SW 1271 (cell line): ENCODE measurements around the gene KNTC1.
"Not testable (repeated sequence)": the region's sequence is repeated elsewhere in the genome, so short reads cannot be mapped to it uniquely, and the experiment has no call there.

Experiments used
- DNase-seq, 2 experiments: peaks; one replicate each; lab custom pipeline; 2025; lab: John Stamatoyannopoulos, UW

KNTC1 gene

DNA sequence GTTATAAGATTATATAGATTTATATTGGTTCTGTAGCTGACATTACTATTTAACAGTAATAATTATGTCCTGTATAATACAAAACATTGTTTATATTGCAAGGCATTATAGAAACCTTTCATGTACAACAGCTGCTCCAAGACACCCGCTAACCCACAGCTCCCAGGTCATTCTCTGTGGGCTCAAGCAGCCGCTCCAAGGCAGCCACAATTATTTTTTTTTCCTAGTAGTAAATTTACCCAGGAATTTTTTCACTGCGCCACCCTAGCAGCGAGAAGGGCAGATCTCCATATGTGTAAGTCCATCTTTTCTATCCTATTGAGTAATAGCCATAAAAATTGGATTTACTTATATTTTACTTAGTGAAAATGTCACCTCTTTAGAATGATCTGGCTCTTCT, 36.3 kb downstream of the KNTC1 start:
- DNase-seq: no peak

DNA sequence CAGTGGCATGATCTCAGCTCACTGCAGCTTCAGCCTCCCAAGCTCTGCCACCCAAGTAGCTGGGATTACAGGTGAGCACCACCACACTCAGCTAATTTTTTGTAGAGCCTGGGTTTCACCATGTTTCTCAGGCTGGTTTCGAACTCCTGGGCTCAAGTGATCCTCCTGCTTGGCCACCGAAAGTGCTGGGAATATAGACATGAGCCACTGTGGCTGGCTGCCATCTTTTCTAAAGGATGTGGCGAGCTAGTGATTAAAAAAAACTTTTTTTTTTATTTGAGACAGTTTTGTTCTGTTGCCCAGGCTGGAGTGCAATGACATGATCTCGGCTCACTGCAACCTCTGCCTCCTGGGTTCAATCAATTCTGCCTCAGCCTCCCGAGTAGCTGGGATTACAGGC, 39.8 kb downstream of the KNTC1 start:
- not testable (repeated sequence) for DNase-seq

DNA sequence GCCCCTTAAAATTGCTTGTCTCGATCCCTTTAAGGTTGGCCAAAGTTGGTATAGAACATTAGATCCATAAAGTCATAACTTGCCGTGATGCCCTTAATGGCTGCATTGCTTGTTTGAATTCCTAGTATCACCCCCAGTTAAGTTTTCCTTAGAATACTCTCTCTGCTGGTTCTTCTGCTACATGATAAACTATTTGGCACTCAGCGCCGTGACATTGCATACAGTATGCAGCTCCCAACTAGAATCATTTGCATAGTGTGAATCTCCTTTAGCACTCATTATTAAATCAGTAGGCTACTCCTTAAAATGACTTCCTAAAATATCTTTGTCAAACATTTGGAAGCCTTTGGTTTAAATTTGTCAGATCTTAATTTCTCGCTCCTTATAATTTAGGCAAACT, 42.2 kb downstream of the KNTC1 start:
- no peak for DNase-seq

DNA sequence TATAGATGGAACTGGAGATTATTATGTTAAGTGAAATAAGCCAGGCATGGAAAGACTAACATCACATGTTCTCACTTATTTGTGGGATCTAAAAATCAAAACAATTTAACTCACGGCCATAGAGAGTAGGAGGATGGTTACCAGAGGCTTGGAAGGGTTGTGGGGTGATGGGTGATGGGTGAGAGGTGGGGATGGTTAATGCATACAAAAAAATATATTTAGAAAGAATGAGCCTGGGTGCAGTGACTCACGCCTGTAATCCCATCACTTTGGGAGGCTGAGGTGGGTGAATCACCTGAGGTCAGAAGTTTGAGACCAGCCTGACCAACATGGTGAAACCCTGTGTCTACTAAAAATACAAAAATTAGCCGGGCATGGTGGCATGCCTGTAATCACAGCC, 43.0 kb downstream of the KNTC1 start:
- DNase-seq: not testable (repeated sequence)

DNA sequence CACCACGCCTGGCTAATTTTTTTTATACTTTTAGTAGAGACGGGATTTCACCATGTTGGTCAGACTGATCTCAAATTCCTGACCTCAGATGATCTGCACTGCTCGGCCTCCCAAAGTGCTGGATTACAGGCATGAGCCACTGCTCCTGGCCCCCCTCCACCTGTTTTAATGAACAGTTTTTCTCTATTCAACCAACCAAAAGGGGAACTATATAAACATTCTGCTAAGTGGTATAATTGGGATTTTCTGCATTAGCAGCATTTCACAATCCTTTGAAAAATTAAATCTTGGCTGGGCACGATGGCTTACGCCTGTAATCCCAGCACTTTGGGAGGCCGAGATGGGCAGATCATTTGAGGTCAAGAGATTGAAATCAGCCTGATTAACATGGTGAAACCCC, 44.8 kb downstream of the KNTC1 start:
- DNase-seq: no peak

DNA sequence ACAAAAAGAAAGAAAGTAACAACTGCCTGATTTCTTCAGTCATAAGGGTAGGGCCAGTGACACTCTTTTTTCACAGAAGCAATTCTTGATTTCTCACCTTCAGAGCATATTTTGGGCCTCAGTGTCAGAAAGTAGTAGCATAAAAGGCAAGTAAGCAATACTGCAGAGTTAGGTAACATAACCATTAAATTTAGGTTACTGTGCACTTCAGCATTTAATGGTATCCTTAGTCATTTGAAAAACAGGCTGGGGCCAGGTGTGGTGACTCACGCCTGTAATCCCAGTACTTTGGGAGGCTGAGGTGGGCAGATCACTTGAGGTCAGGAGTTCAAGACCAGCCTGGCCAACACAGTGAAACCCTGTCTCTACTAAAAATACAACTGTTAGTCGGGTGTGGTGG, 56.2 kb downstream of the KNTC1 start:
- DNase-seq: not testable (repeated sequence)

DNA sequence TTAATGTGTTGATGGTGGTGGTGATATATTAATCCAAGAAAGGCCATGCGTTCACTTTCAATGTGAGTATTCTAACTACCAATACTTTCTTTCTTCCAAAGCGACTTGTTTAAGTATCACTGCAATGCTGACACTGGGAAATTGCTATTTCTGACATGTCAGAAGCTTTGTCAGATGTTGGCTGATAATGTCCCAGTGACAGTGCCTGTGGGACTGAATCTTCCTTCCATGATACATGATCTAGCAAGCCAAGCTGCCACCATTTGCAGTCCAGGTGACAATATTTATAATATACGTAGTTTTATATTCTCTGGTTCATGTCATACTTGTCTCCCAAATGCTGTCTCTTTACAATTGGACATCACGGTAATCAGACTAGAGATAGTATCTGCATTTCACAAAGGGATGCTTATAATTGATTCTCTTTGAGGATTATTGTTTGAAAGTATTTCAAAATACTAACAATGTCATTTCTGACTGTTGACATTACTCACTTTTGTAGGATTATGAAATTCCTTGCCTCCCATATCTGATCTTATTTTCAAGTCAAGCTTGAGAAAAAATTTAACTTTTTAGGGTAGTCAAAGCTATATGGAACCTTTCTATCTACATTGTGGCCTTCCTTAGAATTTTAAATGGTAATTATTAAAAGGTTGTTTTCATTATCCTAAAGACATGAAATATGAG, 57.3 kb downstream of the KNTC1 start:
- no peak for DNase-seq

DNA sequence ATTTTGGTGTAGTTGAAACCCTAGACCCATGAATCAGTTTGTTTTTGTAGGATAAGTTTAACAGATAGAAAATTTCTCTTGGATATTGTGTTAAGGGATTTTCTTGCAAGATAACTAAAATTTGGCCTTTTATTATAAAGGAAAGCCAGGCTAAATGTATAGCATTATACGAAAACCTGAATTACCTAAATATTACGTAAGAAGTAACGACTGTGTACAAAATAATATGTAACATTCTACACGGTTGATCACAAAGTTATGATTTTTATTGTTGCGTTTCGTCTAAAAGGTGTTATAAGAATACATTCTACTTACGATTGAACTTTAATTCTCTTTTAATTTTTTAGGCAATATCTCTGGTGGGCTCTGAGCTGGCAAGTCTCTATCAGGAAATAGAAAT, 63.9 kb downstream of the KNTC1 start:
- no peak for DNase-seq

DNA sequence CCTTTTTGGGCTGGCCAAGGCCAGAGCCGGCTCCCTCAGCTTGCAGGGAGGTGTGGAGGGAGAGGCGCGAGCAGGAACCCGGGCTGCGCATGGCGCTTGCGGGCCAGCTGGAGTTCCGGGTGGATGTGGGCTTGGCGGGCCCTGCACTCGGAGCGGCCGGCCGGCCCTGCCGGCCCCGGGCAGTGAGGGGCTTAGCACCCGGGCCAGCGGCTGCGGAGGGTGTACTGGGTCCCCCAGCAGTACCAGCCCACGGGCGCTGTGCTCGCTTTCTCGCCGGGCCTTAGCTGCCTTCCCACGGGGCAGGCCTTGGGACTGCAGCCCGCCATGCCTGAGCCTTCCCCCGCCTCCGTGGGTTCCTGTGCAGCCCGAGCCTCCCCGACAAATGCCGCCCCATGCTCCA, 64.9 kb downstream of the KNTC1 start:
- DNase-seq: not testable (repeated sequence)

DNA sequence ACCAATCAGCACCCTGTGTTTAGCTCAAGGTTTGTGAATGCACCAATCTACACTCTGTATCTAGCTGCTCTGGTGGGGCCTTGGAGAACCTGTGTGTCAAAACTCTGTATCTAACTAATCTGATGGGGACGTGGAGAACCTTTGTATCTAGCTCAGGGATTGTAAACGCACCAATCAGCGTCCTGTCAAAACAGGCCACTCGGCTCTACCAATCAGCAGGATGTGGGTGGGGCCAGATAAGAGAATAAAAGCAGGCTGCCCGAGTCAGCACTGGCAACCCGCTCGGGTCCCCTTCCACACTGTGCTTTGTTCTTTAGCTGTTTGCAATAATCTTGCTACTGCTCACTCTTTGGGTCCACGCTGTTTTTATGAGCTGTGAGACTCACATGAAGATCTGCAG, 65.5 kb downstream of the KNTC1 start:
- DNase-seq: not testable (repeated sequence)

DNA sequence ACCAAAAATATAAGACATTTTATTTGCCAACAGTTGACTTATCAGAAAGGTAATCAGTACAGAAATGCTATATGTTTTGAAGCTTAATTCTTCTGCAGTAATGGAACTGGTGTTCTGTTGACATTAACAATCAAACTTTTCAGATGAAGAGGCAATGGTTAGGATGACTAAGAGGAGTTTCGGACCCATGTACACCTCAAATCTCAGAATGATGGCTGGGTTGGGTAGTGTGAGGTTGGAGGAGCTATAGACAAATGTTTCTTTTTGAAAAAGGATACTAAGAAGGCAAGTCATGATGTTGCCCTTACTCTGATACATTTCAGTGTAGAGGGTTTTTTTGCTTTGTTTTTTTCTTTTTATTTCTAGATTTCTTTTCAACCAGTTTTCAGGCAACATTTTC, 66.9 kb downstream of the KNTC1 start:
- no peak for DNase-seq

DNA sequence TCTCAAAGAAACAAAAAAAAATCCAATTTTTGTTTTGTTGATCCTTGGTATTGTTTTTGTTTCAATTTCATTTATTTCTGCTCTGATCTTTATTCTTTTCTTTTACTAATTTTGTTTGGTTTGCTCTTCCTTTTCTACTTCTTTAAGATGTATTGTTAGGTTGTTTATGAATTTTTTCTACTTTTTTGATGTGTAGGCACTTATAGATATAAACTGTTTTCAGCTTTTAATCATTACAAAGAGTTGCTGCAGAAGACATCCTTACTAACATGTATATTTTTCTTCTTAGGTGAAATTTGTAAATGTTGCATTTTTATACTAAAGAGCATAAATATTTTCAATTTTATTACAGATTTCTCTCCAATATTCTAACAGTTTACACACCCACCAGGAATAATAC, 69.8 kb downstream of the KNTC1 start:
- no peak for DNase-seq

DNA sequence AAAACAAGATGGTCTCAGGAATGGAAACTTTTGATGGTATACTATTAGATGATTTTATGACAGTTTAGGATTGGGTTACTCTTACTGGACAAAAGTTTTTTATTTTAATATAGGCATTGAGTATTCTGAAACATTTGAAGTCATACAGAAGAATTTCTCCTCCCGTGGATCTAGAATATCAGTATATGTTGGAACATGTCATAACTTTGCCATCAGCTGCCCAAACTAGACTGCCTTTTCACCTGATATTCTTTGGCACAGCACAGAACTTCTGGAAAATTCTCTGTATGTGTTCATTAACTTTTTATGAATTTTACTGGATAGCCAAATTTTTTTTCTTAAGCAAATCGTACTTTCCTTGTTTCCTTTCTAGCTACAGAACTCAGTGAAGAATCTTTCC, 75.4 kb downstream of the KNTC1 start:
- DNase-seq: no peak

DNA sequence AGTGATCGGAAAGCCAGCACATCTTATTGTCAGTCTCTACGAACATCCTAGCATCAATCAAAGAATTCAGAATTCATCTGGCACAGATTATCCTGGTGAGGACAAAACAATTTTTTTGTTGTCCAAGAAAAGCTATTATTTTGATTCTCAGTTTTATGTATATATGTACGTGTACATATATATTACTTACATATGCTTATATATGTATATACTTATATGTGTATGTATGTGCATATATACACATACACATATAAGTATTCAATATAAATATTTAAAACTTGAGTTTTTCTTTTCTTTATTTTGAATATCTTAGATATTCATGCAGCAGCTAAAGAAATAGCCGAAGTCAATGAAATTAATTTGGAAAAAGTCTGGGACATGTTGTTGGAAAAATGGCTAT, 77.9 kb downstream of the KNTC1 start:
- no peak for DNase-seq

DNA sequence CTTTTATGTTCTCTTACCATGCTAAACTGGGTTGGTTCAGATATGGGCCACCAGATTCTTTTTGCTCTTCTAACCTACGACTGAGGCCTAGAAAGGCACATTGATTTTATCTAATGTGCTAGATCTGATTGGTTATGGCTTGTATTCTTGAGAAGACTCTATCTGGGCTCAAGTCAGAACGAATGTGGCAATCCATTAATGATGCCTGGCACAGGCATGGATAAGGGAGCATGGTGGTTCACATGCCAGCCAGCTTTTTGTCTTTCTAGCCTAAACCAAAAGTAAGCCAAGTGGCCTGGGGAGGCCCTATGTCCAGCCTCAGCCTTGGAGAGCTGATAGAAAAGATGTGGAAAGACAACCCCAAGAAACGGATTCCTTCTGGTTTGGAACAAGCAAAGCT, 82.7 kb downstream of the KNTC1 start:
- DNase-seq: no peak

DNA sequence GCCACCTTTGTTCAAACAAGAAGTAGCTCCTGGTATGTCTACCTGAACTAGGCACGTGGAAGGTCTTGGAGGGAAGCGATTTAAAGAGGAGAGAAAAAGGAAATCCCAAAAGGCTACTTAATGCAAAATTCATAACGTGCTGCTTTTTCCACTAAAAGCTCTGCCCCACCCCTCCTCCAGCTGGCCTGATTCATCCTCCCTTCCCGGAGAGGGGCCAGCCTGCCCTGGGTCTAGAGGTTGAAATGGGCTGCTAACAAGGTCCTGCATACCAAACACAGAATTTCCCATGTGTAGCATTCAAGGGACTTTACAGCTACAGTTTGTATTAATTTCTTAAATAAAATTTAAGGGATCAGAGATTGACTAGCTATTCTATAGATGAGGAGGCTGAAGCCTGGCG, 83.2 kb downstream of the KNTC1 start:
- no peak for DNase-seq

DNA sequence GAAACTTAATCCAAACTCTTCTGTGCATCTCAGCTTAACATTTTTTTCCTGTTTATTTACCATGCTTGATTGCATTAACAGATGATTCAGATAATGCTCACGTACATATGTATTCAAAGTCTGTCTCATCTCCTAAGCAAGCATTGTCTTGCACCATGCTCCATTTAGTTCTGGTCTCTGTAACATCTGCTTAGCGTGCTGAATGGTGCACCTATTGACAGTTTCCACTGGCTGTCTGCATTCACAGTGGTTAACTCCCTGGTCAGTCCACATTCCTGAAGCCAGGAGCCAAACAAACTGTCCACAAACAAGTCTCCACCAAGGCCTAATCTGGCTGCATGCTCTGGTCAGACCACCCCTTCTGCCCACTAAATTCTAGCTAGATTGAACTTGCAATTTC, 83.9 kb downstream of the KNTC1 start:
- DNase-seq: no peak

DNA sequence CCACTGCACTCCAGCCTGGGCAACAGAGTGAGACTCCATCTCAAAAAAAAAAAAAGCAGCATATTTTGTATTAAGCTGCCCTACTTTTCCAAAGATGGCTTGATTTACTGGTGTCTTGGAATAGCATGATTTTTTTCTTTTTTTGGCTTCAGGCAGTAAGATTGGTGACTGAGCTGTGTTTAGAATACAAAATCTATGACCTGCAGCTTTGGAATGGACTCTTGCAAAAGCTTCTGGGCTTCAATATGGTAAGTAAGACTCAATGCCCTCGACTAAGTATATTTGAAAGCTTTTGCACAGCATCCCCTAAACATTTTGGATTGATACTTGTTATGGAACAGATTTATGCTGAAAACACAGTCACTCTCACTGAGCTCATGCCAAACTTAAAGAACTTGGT, 87.8 kb downstream of the KNTC1 start:
- no peak for DNase-seq

DNA sequence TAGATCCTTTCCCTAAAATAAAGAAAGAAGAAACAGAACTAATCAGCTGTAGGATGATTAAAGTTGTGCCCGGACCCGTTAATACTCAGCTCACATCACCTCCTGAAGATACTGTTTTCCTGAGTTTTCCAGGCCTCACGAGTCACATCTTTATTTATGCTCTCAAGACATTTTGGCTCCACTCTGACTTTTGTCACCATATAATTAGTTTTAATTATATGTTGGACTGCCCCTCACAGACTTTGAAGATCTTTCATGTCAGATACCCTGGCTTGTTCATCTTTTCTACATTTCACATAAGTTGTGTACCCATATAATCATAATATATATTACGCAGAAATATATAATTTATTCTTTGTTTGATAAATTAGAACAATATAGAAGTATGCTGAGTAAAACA, 88.7 kb downstream of the KNTC1 start:
- DNase-seq: no peak

DNA sequence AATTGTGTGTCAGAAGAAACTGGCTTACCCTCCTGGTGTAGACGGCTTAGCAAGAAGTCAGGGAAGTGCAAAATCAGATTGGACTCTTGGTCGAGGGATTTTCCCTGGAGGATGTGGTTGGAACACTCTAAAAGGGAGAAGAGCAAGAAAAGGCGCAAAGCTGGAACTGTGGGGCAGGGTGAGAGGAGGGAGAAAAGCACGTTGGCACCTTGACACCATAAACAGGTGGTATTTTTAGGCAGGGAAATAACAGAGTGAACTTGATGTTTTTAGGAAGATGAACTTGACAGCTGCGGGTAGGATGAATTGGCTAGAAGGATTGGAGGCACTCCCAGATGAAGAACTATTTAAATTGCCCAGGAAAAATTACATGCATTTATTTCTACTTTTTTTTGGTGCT, 108.4 kb downstream of the KNTC1 start:
- DNase-seq: no peak

DNA sequence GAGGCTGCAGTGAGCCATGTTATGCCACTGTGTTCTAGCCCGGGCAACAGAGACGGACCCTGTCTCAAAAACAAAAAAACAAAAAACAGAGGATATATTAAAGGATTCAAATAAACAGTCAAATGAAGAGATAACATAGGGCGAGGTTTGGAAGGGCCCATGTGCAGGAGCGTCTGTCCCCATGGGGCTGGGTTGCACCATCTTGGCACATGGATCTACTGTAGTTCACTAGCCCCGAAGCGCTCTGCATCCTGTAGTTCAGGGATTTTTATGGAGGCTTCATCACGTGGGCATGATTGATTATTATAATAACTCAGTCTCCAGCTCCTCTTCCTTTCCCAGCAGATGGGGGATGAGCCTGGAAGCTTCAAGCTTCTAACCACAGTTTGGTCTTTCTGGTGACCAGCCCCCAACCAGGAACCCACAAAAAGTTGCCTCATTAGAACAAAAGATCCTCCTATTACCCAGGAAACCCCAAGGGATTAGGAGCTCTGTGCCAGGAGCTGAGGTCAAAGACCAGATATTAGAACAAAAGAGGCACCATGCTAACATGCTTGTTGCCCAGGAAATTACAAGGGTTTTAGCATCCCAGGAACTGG, 116.3 kb downstream of the KNTC1 start:
- no peak for DNase-seq

DNA sequence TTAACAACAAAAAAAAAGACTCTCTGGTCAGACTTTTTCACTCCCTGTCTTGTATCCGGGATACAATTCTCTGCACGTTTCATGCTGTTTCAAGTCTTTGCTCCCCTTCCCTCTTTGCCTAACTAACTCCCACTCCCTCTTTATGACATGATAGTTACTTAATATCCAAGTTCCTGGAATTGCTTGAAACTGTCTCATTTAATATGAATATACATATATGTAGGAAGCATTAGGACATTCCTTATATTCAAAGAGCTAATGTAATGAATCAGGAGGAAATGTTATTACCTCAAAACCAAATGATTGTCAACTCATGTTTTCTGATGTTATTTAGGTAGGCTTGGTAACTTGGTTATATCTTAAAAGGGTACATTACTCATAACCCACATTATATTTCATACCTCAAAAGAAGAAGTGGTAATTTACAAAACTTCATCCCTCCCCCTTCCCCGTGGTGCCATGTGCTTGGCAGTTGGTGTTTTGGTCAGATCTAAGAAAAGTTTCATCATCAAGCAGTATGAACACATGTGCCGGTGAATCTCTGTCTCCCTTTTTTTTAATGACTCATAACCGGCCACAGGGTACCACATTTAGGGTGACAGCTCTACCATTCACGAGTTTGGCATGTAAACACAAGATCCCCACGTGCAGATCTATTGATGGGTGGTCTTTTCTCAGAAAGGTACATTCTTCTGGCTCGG, 119.6 kb downstream of the KNTC1 start:
- DNase-seq: peak; percentile 15 to 18

DNA sequence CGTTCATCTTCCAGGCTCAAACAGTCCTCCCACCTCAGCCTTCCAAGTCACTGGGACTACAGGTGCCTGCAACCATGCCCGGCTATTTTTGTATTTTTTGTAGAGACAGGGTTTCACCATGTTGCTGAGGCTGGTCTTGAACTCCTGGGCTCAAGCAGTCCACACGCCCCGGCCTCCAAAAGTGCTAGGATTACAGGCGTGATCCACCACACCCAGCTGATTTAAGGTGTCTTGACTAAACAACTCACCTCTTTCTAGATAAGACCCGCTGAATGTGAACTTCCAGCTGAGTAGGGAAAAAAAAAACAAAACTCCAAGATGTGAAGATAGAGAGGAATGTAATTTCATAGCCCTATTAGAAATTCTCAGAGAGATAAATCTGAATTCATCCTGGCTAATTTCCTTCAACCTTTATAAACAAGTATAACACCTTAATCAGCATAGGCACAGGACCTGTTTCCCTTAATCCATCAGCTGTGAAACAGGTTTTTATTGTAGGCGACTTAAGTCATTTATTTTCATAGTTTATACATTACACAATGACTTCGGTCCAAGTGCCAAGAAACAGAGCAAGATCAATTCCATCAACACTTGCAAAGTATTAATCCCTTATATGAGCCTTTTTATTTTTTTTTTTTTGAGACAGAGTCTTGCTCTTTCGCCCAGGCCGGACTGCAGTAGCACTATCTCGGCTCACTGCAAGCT, 124.6 kb downstream of the KNTC1 start:
- DNase-seq: no peak
